Stimulated activated naive CD8-positive, alpha-beta T cell treated with anti-CD3 and anti-CD28 coated beads, Interleukin-15, amount 100 ng/mL, for 72 hours (primary cell): ENCODE results near the gene POR.
"Not testable (repeated sequence)": the region's sequence is repeated elsewhere in the genome, so short reads cannot be mapped to it uniquely, and the experiment has no call there.

ENCODE experiments used
- ATAC-seq: fragments of 150-1000 bp; cut with Tn5 transposase; 2 replicates; pipeline ENCODE4 v1.10.0; 2021; ENCODE audit warnings: mild to moderate bottlenecking, moderate library complexity
- DNase-seq, 2 donors: peaks; one replicate each; pipeline ENCODE4 v3.0.0; 2021 to 2022
- H3K27ac Mint-ChIP-seq, 2 donors: one replicate each; pipeline ENCODE4 v1.8.0; 2022; ENCODE audit warnings: mild to moderate bottlenecking in 2 of 2, mixed read lengths in 2 of 2, moderate library complexity in 2 of 2
- H3K27me3 Mint-ChIP-seq: one replicate; pipeline ENCODE4 v1.8.0; 2022; ENCODE audit warnings: mixed read lengths
- H3K4me1 Mint-ChIP-seq: one replicate; pipeline ENCODE4 v1.8.0; 2022; ENCODE audit warnings: mild to moderate bottlenecking, mixed read lengths
- H3K4me3 Mint-ChIP-seq, 2 donors: one replicate each; pipeline ENCODE4 v1.8.0; 2022; ENCODE audit warnings: mild to moderate bottlenecking in 2 of 2, mixed read lengths in 2 of 2, moderate library complexity in 1 of 2
- H3K9me3 Mint-ChIP-seq, 2 donors: one replicate each; pipeline ENCODE4 v1.8.0; 2022; ENCODE audit warnings: mixed read lengths in 2 of 2

POR gene

DNA sequence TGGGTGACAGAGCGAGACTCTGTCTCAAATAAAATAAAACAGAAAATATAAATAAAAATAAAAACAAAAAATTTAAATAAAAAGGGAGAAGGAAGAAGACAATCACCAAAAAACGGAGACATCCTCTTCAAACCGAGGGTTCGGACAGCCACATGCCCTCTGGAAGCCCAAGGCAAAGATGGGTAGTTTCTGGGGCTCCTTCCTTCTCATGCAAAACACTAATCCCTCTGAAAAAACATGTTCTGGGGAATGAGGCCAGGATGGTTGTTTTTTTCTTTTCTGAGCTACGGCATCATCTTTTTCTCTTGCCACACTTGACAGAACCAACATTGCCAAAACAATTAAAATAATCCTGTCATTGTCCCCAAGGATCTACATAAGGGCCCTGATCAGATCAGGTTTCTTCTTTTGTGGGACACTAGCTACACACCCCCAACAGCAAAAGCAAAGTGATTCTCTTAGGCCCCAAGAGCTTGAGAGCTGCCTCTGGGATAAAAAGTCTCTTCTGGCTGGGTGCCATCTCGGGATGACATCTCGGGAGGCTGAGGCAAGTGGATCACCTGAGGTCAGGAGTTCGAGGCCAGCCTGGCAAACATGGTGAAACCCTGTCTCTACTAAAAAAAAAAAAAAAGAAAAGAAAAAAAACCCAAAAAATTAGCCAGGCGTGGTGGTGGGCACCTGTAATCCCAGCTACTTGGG, 14.2 kb upstream of the POR start:
- Mint-ChIP-seq H3K9me3 (no peaks in the 10 kb centered on the region), H3K4me1 (peaks cover under 1% of the 10 kb centered on the region), H3K27ac (no peak overlapping the region), H3K27me3 (no peaks in the 10 kb centered on the region), H3K4me3 (no peak overlapping the region)
- ATAC-seq (no peak), DNase-seq (no peak)

DNA sequence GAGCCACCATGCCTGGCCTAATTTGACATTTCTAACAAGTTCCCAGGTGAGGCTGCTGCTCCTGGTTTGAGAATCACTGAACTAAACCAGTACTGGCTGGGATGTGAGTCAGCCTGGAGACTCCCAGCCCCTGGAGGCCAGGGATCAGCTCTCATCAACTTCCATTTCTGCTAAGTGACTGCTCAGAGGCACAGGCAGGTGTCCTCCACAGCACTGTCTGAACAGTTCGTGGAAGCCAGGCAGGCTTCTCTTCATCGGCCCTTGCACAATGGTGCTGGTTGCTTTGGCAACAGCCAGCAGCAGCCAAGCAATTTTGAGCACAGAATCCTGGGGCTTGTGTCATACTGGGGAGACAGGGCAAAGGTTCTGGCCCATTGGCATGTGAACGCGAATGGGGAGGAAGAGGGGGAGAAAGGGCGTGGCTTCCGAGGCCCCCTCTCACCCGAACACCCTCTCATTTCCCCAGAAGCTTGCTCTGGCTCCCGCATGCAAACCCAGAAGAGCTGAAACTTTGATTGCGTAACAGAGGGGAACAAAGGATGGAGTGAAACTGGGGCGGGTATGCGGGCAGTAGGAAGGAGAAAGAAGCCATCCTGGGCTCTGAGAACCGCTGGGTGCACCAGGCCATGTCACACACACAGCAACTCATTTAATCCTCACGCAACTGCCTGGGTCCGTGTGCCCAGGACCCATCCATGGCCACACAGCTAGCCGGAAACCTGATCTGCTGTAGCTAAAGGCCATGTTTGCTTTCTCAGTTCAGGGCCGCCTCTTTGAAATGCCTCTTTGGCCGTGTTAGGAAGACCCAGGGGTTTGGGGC, 9.0 kb upstream of the POR start:
- ATAC-seq, result peak; percentile 26
- no peak overlapping the region for H3K4me3 Mint-ChIP-seq
- H3K27me3 Mint-ChIP-seq, result no peaks in the 10 kb centered on the region
- no peaks in the 10 kb centered on the region for H3K9me3 Mint-ChIP-seq
- DNase-seq, result no peak
- H3K27ac Mint-ChIP-seq, result no peak overlapping the region
- peaks cover 5% of the 10 kb centered on the region for H3K4me1 Mint-ChIP-seq

DNA sequence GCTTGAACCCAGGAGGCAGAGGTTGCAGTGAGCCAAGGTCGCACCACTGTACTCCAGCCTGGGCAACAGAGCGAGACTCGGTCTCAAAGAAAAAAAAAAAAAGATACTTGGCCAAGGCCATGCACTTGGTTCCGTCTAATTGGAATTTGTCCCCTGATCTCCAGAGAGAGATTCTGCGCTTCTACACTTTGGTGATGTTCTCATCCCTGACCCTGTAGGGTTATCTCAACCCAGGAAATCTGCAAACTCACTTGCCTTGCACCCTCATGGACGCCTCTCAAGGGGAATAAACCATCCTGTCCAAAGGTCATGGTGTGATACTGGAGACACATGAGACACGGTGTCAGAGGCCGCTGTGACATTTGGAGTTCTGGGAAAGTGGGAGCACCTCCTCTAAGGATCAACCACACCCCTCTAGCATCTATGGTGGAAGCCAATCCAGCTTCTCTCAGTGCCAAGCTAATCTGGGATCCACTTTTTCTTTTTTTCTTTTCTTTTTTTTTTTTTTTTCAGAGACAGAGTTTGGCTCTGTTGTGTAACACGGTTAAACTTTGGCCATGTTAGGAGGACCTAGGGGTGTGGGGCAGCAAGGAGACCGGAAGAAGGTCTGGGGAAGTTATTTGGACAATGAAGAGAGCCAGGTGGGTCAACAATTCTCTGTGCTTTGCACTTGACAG, 7.8 kb upstream of the POR start:
- ATAC-seq (no peak), DNase-seq (no peak)
- peaks cover 5% of the 10 kb centered on the region for H3K4me1 Mint-ChIP-seq
- no peaks in the 10 kb centered on the region for H3K9me3 Mint-ChIP-seq
- no peak overlapping the region for H3K27ac Mint-ChIP-seq
- H3K27me3 Mint-ChIP-seq, result no peaks in the 10 kb centered on the region
- no peak overlapping the region for H3K4me3 Mint-ChIP-seq

DNA sequence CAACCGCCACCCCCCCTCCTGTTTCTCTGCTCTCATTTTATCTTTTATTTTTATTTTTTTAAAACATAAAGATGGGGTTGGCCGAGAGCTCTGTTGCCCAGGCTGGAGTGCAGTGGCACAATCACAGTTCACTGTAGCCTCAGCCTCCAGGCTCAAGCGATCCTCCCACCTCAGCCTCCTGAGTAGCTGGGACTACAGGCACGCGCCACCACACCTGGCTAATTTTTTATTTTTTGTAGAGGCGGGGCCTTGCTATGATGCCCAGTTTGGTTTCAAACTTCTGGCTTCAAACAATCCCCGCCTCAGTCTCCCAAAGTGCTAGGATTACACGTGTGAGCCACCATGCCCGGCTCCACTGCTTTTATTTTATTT, 7.3 kb upstream of the POR start:
- not testable (repeated sequence) for ATAC-seq, H3K4me1 Mint-ChIP-seq, H3K27me3 Mint-ChIP-seq, H3K9me3 Mint-ChIP-seq, H3K4me3 Mint-ChIP-seq, DNase-seq, H3K27ac Mint-ChIP-seq

DNA sequence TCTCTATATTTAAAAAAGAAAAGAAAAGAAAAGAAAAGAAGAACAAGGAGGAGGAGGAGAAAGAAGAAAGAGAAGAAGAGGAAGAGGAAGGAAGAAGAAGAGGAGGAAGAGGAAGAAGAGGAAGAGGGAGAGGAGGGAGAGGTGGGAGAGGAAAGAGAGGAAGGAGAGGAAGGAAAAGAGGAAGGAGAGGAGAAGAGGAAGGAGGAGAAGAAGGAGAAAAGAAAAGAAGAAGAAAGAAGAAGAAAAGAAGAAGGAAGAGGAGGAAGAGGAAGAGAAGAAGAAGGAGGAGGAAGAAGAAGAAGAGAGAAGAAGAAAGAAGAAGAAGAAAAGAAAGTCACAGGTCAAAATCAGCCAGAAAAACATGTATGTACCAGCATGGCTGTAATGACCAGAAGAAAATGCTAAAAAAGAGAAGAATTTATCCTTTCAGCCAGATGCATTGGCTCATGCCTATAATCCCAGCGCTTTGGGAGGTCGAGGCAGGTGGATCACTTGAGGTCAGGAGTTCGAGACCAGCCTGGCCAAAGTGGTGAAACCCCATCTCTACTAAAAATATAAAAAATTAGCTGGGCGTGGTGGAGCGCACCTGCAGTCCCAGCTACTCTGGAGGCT, 5.3 kb upstream of the POR start:
- DNase-seq (no peak), ATAC-seq (no peak)
- Mint-ChIP-seq H3K4me1 (peaks cover 16% of the 10 kb centered on the region), H3K9me3 (no peaks in the 10 kb centered on the region), H3K27ac (peak overlapping the region in 1 of 2 donors; percentile 3), H3K27me3 (no peaks in the 10 kb centered on the region), H3K4me3 (no peak overlapping the region)

DNA sequence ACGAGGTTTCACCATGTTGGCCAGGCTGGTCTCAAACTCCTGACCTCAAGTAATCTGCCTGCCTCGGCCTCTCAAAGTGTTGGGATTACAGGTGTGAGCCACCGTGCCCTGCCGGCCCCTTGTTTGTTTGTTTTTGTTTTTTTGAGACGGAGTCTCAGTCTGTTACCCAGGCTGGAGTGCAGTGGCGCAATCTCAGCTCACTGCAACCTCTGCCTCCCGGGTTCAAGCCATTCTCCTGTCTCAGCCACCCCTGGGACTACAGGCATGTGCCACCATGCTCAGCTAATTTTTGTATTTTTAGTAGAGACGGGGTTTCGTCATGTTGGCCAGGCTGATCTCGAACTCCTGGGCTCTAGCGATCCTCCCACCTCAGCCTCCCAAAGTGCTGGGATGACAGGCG, 3.8 kb upstream of the POR start:
- peaks cover 21% of the 10 kb centered on the region for H3K4me1 Mint-ChIP-seq
- H3K27me3 Mint-ChIP-seq, DNase-seq, ATAC-seq, H3K9me3 Mint-ChIP-seq, H3K27ac Mint-ChIP-seq, H3K4me3 Mint-ChIP-seq: not testable (repeated sequence)

DNA sequence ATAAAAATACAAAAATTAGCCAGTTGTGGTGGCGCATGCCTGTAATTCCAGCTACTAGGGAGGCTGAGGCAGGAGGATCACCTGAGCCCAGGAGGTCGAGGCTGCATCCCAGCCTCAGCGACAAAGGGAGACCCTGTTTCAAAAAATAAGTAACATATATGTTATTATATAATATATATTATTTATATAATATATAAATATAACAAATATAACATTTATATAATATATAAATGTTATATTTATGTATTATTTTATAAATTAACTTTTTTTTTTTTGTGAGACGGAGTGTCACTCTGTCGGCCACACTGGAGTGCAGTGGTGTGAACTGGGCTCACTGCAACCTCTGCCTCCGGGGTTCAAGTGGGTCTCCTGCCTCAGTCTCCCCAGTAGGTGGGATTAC, 1.5 kb upstream of the POR start:
- H3K9me3 Mint-ChIP-seq, result no peaks in the 10 kb centered on the region
- H3K27me3 Mint-ChIP-seq, result no peaks in the 10 kb centered on the region
- ATAC-seq (no peak), DNase-seq (no peak)
- H3K27ac Mint-ChIP-seq, result no peak overlapping the region
- no peak overlapping the region for H3K4me3 Mint-ChIP-seq
- H3K4me1 Mint-ChIP-seq, result peaks cover 24% of the 10 kb centered on the region

DNA sequence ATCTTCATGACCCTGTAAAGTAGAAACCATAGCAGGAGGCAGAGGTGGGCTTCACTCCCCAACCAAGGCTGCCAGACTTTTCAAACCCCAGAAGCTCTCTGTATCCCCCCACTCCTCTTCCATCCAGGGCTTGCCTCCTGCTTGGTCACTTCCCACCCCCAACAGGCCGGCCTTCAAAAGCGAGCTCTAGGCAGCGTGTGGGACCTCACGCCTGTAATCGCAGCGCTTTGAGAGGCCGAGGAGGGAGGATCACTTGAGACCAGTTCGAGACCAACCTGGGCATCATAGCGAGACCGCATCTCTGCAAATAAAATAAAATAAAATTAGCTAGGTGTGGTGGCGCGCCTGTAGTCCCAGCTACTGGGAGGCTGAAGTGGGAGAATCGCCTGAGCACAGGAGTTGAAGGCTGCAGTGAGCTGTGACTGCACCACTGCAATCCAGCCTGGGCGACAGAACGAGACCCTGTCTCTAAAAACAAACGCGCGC, 743 bp upstream of the POR start:
- H3K9me3 Mint-ChIP-seq, result no peaks in the 10 kb centered on the region

DNA sequence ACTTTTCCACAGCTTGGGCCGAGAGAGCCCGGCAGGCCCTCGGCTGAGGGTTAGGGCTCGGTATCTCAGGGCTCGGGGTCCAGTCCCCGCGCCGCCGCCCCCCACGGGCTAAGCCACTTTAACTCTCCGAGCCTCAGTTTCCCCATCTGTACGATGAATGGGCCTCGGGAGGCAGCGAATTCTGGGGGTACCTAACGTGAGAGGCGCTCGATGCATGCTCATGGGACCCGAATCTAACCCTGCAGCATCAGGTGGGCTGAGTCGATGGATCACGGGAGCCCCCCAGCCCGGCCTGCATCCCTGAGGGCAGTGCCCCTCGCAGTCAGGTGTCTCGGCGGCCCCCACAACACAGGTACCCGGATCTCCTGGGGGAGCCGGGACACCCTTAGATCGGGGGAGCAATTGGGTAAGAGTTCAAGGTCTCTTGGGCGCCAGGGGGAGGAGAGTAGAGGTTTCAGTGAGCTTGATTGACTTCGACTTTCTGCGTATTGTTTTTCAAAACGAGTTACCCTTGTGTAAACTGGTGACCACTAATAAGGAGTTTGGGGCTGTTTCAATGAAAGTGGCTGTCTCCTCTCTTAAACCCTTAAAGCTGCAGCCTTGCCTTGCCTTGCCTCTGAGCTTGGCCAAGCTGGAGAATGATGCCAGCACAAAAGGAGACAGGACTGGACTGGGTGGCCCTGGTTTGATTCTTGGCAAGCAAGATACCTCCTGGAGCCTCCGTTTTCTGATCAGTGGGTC, 631 bp downstream of the POR start:
- Mint-ChIP-seq H3K4me3 (peak overlapping the region; percentile 91 to 93), H3K27ac (peak overlapping the region; percentile 81 to 88), H3K9me3 (no peaks in the 10 kb centered on the region), H3K4me1 (peaks cover 36% of the 10 kb centered on the region), H3K27me3 (no peaks in the 10 kb centered on the region)
- DNase-seq (peak; percentile 29 to 30), ATAC-seq (peak; percentile 25)

More for the DNA sequence above, 743 bp upstream of the POR start:
- peak overlapping the region; percentile 91 to 93 for H3K4me3 Mint-ChIP-seq
- H3K4me1 Mint-ChIP-seq, result peaks cover 30% of the 10 kb centered on the region
- no peaks in the 10 kb centered on the region for H3K27me3 Mint-ChIP-seq
- ATAC-seq, result no peak
- H3K27ac Mint-ChIP-seq, result peak overlapping the region; percentile 93 to 96
- DNase-seq, result no peak

DNA sequence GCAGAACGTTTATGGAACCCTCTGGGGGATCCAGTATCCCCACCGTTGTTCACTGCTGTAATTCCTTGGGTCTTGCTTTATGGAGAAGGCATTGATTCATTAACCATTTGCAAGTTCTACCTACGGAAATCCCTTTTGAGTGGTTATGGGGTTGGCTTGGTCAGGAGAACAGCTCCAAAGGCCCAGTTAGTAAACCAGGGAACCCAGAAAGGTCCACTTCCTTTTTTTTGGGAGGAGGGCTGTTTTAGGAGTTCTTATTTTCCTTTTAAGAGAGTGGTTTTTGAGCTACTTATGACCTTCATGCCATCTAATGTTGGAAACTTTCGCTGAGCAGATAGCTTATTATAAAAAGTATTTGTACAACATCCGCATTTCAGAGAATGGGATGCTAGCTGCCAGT, 1.3 kb downstream of the POR start:
- H3K4me3 Mint-ChIP-seq, result peak overlapping the region; percentile 91 to 93

DNA sequence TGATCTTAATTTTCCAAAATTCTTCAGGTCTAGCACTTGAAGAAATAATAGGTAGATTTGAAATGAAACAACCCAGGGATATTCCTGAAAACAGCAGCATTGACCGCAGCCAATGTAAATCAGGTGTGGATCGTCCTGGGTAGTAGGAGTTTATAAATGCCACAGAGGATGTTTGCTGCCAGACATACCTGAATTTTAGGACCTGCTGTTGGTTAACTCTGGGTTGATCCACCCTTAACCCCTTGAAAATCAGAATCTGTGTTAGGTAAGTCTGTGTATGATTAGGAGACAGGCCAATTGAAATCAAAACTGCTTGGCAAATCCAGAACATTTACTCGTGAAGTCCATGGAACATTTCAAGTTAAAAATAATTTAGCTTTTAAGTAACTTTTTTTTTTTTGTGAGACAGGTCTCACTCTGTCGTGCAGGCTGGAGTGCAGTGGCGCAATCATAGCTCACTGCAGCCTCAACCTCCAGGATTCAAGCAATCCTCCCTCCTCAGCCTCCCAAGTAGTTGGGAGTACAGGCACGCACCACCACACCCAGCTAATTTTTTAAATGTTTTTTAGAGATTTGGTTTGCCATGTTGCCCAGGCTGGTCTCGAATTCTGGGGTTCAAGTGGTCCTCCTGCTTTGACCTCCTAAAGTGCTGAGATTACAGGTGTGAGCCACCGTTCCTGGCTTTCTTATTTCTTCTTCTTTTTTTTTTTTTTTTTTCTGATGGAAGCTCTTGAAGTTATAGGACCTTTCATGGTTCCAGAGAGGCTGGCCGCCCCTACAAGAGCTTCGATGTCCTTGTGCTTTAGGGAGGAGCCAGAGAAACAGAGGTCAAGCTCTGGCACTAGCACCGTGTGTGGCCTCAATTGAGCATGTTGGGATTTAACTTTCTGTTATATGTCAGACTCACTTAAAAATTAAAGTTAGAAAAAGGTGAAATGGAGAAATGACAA, 2.0 kb downstream of the POR start:
- DNase-seq, result no peak
- ATAC-seq, result no peak
- Mint-ChIP-seq H3K27ac (no peak overlapping the region), H3K9me3 (no peaks in the 10 kb centered on the region), H3K4me3 (no peak overlapping the region), H3K4me1 (peaks cover 42% of the 10 kb centered on the region), H3K27me3 (no peaks in the 10 kb centered on the region)

More for the DNA sequence above, 1.3 kb downstream of the POR start:
- ATAC-seq, result no peak
- H3K27me3 Mint-ChIP-seq, result no peaks in the 10 kb centered on the region
- H3K27ac Mint-ChIP-seq, result no peak overlapping the region
- H3K9me3 Mint-ChIP-seq, result no peaks in the 10 kb centered on the region
- H3K4me1 Mint-ChIP-seq, result peaks cover 37% of the 10 kb centered on the region
- DNase-seq, result no peak

DNA sequence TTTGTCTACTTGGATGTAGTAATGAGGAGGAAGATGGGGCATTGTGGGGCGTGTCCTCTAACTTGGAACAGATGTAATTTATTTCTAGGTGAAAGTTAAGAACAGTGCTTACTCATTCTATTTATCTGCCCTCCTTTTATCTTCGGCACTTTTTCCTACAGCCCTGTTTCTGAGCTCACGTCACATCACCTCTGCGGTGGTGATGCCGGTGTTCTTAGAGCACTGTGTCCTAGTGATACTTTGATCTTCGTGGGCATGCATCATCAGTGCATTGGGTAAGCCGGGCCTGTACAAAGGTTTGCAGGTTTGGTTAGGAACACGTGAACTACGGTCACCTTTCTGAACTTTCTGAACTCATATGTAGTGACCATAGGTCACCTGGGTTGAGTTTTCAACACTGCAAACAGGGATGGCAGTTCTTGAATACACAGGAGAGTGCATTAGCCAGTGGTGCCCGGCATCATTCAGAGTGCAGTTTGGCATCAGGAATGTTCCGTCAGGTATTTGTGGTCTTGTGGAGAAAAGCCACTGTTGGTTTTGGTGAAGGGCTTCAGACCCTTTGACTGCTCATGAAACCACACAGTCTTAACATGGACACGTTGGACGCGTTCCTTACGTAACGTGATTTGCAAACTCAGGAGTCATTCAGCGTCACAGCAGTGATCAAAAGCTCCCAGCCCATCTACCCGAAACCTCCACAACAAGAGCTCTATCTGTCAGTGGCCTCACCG, 5.6 kb downstream of the POR start:
- no peak overlapping the region for H3K27ac Mint-ChIP-seq
- H3K4me3 Mint-ChIP-seq, result no peak overlapping the region
- H3K9me3 Mint-ChIP-seq, result no peaks in the 10 kb centered on the region
- no peaks in the 10 kb centered on the region for H3K27me3 Mint-ChIP-seq
- peak in 1 of 2 donors; percentile 46 for DNase-seq
- peaks cover 34% of the 10 kb centered on the region for H3K4me1 Mint-ChIP-seq
- ATAC-seq, result peak; percentile 90

DNA sequence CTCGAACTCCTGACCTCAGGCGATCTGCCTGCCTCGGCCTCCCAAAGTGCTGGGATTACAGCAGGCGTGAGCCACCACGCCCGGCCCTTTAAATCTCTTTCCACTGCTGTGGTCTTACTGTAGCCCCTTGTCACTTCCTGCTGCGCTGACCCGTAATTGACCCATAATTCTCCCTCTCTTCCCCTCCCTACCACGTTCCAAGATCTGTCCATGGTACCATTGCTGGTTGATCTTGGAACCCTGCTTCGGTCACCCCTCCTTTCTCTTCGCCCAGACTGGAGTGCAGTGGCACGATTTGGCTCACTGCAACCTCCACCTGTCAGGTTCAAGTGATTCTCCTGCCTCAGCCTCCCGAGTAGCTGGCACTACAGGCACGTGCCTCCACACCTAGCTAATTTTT, 6.5 kb downstream of the POR start:
- Mint-ChIP-seq H3K4me1 (peaks cover 30% of the 10 kb centered on the region), H3K27ac (peak overlapping the region in 1 of 2 donors; percentile 77), H3K4me3 (no peak overlapping the region), H3K27me3 (no peaks in the 10 kb centered on the region), H3K9me3 (no peaks in the 10 kb centered on the region)
- ATAC-seq, result no peak
- no peak for DNase-seq
